ENCODE data around the gene ST6GAL1. TPM values are rescaled to one million over a fixed set of nuclear protein-coding genes. Genes with fewer than 3 reads are reported as not detected.
A peak's percentile ranks its signal among the peaks of the same experiment; 100 is the strongest.

The ST6GAL1 gene
- polyA plus RNA-seq, 3 donors: 19.0 to 24.4 (median 20.5) TPM

DNA sequence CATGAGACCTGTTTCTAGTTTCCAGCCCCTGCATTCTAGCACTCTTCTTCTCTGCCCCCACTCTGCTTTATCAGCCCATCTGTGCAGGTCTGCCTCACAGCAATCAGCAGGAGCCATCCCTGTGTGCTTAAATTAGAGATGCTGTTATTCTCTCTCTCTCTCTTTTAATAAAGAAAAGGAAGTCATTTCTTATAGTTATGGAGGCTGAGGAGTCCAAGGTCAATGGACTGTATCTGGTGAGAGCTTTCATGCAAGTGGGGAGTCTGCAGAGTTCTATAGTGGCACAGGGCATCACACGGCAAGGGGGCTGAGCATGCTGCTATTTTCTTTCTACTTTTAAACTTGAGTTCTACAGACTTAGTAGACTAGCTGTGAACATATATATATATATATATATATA is 4.5 kb upstream of the ST6GAL1 start:
- H3K4me3 Mint-ChIP-seq: no peak overlapping the region

DNA sequence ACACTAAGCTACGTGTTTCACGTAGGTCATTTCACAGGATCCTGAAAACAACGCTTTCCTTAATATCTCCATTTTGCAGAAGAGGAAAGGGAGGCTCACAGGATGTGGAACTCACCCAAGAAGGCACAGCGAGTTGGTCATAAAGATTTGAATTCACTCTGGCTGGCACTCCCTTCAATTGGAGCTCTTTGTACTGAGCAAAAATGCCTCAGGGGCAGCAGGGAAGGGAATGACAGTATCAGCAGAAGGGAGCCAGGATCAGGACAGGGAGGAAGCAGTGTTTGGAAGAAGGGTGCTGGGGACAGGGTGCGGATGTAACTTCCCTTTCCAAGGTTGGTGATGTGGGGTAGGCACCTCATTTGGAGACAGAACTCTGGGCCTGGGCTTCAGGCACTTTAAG is 1.1 kb upstream of the ST6GAL1 start:
- no peak overlapping the region for H3K9ac ChIP-seq (ENCODE audit: insufficient read depth, low read length, poor library complexity, severe bottlenecking)
- 92% methylated on average over 4 of the region's 5 CpGs for WGBS (ENCODE audit: insufficient coverage)
- no peaks in the 10 kb centered on the region for H3K9me3 ChIP-seq (replicated peaks in 1 of 2; ENCODE audit: control insufficient read depth in 1 of 2, insufficient read depth in 1 of 2, low read length in 2 of 2)
- H3K36me3 ChIP-seq (replicated peaks in 1 of 2; ENCODE audit: control insufficient read depth in 1 of 2, insufficient read depth in 2 of 2, low read length in 2 of 2): no peaks in the 10 kb centered on the region
- Mint-ChIP-seq H3K27ac (peak overlapping the region in 2 of 7 donors; percentile 40 to 81), H3K4me1 (peaks cover 34% of the 10 kb centered on the region), H3K9me3 (peaks cover 0 to 4% (median 0%) of the 10 kb centered on the region in 7 donors), H3K27me3 (ENCODE audit: low read depth in 3 of 3) (peaks cover 2 to 8% (median 8%) of the 10 kb centered on the region in 3 donors), H3K36me3 (peaks cover 4 to 6% of the 10 kb centered on the region in 2 donors), H3K4me3 (no peak overlapping the region)
- TF ChIP-seq, protein P1, sequence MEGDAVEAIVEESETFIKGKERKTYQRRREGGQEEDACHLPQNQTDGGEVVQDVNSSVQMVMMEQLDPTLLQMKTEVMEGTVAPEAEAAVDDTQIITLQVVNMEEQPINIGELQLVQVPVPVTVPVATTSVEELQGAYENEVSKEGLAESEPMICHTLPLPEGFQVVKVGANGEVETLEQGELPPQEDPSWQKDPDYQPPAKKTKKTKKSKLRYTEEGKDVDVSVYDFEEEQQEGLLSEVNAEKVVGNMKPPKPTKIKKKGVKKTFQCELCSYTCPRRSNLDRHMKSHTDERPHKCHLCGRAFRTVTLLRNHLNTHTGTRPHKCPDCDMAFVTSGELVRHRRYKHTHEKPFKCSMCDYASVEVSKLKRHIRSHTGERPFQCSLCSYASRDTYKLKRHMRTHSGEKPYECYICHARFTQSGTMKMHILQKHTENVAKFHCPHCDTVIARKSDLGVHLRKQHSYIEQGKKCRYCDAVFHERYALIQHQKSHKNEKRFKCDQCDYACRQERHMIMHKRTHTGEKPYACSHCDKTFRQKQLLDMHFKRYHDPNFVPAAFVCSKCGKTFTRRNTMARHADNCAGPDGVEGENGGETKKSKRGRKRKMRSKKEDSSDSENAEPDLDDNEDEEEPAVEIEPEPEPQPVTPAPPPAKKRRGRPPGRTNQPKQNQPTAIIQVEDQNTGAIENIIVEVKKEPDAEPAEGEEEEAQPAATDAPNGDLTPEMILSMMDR (IDR thresholded peaks at IDR 0.05): no peak
- H3K4me1 ChIP-seq (ENCODE audit: control insufficient read depth in 1 of 2, insufficient read depth in 2 of 2, low read length in 2 of 2): peaks cover 29 to 31% of the 10 kb centered on the region in 2 donors
- H3K27ac ChIP-seq (ENCODE audit: low read depth in 1 of 2, low read length in 2 of 2): no peak overlapping the region
- H3K4me2 ChIP-seq (replicated peaks; ENCODE audit: extremely low read depth, low read length, poor library complexity, severe bottlenecking): no peak overlapping the region
- peaks cover 21% of the 10 kb centered on the region for H3K79me2 ChIP-seq (ENCODE audit: insufficient read depth, low read length)
- H3K4me3 ChIP-seq (replicated peaks in 1 of 3; ENCODE audit: low read depth in 2 of 3, low read length in 3 of 3): no peak overlapping the region
- intact Hi-C loops (cut with micrococcal nuclease): no loop called here
- H3K27me3 ChIP-seq (ENCODE audit: control insufficient read depth in 2 of 2, insufficient read depth in 2 of 2, low read length in 2 of 2): no peaks in the 10 kb centered on the region
- H4K20me1 ChIP-seq (ENCODE audit: insufficient read depth, low read length): peaks cover 20% of the 10 kb centered on the region
- no peak overlapping the region for H2AFZ ChIP-seq (ENCODE audit: insufficient read depth, low read depth, low read length, poor library complexity, severe bottlenecking)
- no peak for DNase-seq

More for the DNA sequence above, 4.5 kb upstream of the ST6GAL1 start:
- Histone ChIP-seq H3K27me3 (ENCODE audit: control insufficient read depth in 2 of 2, insufficient read depth in 2 of 2, low read length in 2 of 2) (no peaks in the 10 kb centered on the region), H3K36me3 (replicated peaks in 1 of 2; ENCODE audit: control insufficient read depth in 1 of 2, insufficient read depth in 2 of 2, low read length in 2 of 2) (no peaks in the 10 kb centered on the region), H3K4me1 (ENCODE audit: control insufficient read depth in 1 of 2, insufficient read depth in 2 of 2, low read length in 2 of 2) (peaks cover 5 to 6% of the 10 kb centered on the region in 2 donors), H3K4me2 (replicated peaks; ENCODE audit: extremely low read depth, low read length, poor library complexity, severe bottlenecking) (no peak overlapping the region), H4K20me1 (ENCODE audit: insufficient read depth, low read length) (no peaks in the 10 kb centered on the region), H3K79me2 (ENCODE audit: insufficient read depth, low read length) (no peaks in the 10 kb centered on the region), H2AFZ (ENCODE audit: insufficient read depth, low read depth, low read length, poor library complexity, severe bottlenecking) (no peak overlapping the region), H3K27ac (ENCODE audit: low read depth in 1 of 2, low read length in 2 of 2) (no peak overlapping the region), H3K9me3 (replicated peaks in 1 of 2; ENCODE audit: control insufficient read depth in 1 of 2, insufficient read depth in 1 of 2, low read length in 2 of 2) (no peaks in the 10 kb centered on the region), H3K4me3 (replicated peaks in 1 of 3; ENCODE audit: low read depth in 2 of 3, low read length in 3 of 3) (no peak overlapping the region), H3K9ac (ENCODE audit: insufficient read depth, low read length, poor library complexity, severe bottlenecking) (no peak overlapping the region)
- Mint-ChIP-seq H3K27ac (no peak overlapping the region), H3K4me1 (peaks cover 8% of the 10 kb centered on the region), H3K27me3 (ENCODE audit: low read depth in 3 of 3) (peaks cover 2 to 8% (median 8%) of the 10 kb centered on the region in 3 donors), H3K9me3 (peaks cover 0 to 4% (median 0%) of the 10 kb centered on the region in 7 donors), H3K36me3 (no peaks in the 10 kb centered on the region)
- no CpG with 5 or more reads among the region's 1 CpG for WGBS (ENCODE audit: insufficient coverage)
- intact Hi-C loops (cut with micrococcal nuclease): no loop called here
- TF ChIP-seq, protein P1 (IDR thresholded peaks at IDR 0.05): no peak
- DNase-seq: no peak
